HuH-7 (cell line): ENCODE measurements around the gene PCCA.

ENCODE experiments used
- DNase-seq: peaks from one replicate; pipeline ENCODE4 v3.0.0; 2011; ENCODE audit warnings: low spot score

Gene PCCA

GRCh38 chr13:100464006-100464405 is 375.1 kb downstream of the PCCA start:
- no peak for DNase-seq

GRCh38 chr13:100465558-100465957 is 376.7 kb downstream of the PCCA start:
- no peak for DNase-seq

GRCh38 chr13:100470866-100471505 is 382.1 kb downstream of the PCCA start:
- DNase-seq: no peak

GRCh38 chr13:100473087-100473486 is 384.2 kb downstream of the PCCA start:
- DNase-seq: no peak

- no peak for DNase-seq
These were observed 384.7 kb downstream of the PCCA start for GRCh38 chr13:100473501-100474044.

GRCh38 chr13:100476963-100477362 is 388.1 kb downstream of the PCCA start:
- no peak for DNase-seq

- DNase-seq: no peak
These were observed 389.4 kb downstream of the PCCA start for GRCh38 chr13:100478107-100478809.

- no peak for DNase-seq
These were observed 391.8 kb downstream of the PCCA start for GRCh38 chr13:100480676-100481075.

- DNase-seq: no peak
These were observed 394.2 kb downstream of the PCCA start for GRCh38 chr13:100483139-100483538.

GRCh38 chr13:100483841-100484381 is 395.0 kb downstream of the PCCA start:
- DNase-seq: no peak

- no peak for DNase-seq
These were observed 395.8 kb downstream of the PCCA start for GRCh38 chr13:100484702-100485101.

- no peak for DNase-seq
These were observed 396.4 kb downstream of the PCCA start for GRCh38 chr13:100485265-100485664.

- DNase-seq: no peak
These were observed 401.8 kb downstream of the PCCA start for GRCh38 chr13:100490692-100491091.

- DNase-seq: no peak
These were observed 402.4 kb downstream of the PCCA start for GRCh38 chr13:100491164-100491842.

- no peak for DNase-seq
These were observed 404.5 kb downstream of the PCCA start for GRCh38 chr13:100493418-100493817.

GRCh38 chr13:100495455-100495854 is 406.6 kb downstream of the PCCA start:
- no peak for DNase-seq

- no peak for DNase-seq
These were observed 408.5 kb downstream of the PCCA start for GRCh38 chr13:100497389-100497788.

GRCh38 chr13:100502446-100502845 is 413.6 kb downstream of the PCCA start:
- DNase-seq: no peak

- DNase-seq: no peak
These were observed 414.7 kb downstream of the PCCA start for GRCh38 chr13:100503622-100504021.

- DNase-seq: no peak
These were observed 417.3 kb downstream of the PCCA start for GRCh38 chr13:100506154-100506553.

GRCh38 chr13:100506600-100507422 is 417.9 kb downstream of the PCCA start:
- no peak for DNase-seq

- DNase-seq: no peak
These were observed 419.6 kb downstream of the PCCA start for GRCh38 chr13:100508455-100508854.
